ENCODE data around the gene MPO.

GRCh38 chr17:58275417-58275816, 5.3 kb downstream of the MPO start:
- TF ChIP-seq EZH2 (IDR thresholded peaks at IDR 0.05; ENCODE audit: insufficient read depth, poor library complexity, severe bottlenecking): no peak
- TF ChIP-seq EZH2phosphoT487 (IDR thresholded peaks at IDR 0.05; ENCODE audit: insufficient read depth, low read depth): no peak

Measured in GM23248 (cell line).